PC-9 (cell line): ENCODE data around the gene PINLYP.

Experiments used
- EZH2 ChIP-seq: fragments of 200-600 bp; sonication (generic); IDR thresholded peaks from 2 replicates; pipeline ENCODE4 v1.8.0; 2017; ENCODE audit warnings: antibody characterized with exemption, low read depth
- TF ChIP-seq, protein P1 (sequence below): fragments of 200-600 bp; sonication (generic); conservative IDR thresholded peaks from 2 replicates; pipeline ENCODE4 v1.6.1; 2017; ENCODE audit warnings: mixed run types, antibody characterized with exemption, mild to moderate bottlenecking, moderate library complexity

DNA sequence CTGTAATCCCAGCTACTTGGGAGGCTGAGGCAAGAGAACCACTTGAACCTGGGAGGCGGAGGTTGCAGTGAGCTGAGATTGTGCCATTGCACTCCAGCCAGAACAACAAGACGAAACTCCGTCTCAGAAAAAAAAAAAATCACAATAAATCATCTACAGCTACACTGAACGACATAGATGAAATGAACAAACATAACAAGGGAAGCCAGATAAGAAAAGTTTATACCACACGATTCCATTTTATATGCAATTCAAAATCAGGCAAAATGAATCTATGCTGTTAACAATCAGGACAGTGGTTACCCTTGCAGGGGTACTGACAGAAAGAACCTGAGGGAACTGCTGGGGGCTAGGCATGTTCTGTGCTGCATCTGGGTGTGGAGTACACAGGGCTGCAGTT is 5.9 kb upstream of the PINLYP start:
- TF ChIP-seq, protein P1, sequence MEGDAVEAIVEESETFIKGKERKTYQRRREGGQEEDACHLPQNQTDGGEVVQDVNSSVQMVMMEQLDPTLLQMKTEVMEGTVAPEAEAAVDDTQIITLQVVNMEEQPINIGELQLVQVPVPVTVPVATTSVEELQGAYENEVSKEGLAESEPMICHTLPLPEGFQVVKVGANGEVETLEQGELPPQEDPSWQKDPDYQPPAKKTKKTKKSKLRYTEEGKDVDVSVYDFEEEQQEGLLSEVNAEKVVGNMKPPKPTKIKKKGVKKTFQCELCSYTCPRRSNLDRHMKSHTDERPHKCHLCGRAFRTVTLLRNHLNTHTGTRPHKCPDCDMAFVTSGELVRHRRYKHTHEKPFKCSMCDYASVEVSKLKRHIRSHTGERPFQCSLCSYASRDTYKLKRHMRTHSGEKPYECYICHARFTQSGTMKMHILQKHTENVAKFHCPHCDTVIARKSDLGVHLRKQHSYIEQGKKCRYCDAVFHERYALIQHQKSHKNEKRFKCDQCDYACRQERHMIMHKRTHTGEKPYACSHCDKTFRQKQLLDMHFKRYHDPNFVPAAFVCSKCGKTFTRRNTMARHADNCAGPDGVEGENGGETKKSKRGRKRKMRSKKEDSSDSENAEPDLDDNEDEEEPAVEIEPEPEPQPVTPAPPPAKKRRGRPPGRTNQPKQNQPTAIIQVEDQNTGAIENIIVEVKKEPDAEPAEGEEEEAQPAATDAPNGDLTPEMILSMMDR = no peak
- no peak for TF ChIP-seq EZH2
